Measurements from ENCODE around the gene THBD. TPM values are rescaled to one million over a fixed set of nuclear protein-coding genes. Genes with fewer than 3 reads are reported as not detected.
A peak's percentile ranks its signal among the peaks of the same experiment; 100 is the strongest.

The THBD gene
- polyA plus RNA-seq, 1 experiment, result 0.10 TPM

- CTCF ChIA-PET, result interaction anchor here (0.7 to 3.0 kb wide), 24 partner anchors 11 to 556 kb away, joined by 3 to 34 read pairs (median 4); partner anchors contain the start of gene NXT1
- no peak for DNase-seq (ENCODE audit: low read depth, low spot score)
Observed at GRCh38 chr20:23050076-23050838, 785 bp upstream of the THBD start.

DNA sequence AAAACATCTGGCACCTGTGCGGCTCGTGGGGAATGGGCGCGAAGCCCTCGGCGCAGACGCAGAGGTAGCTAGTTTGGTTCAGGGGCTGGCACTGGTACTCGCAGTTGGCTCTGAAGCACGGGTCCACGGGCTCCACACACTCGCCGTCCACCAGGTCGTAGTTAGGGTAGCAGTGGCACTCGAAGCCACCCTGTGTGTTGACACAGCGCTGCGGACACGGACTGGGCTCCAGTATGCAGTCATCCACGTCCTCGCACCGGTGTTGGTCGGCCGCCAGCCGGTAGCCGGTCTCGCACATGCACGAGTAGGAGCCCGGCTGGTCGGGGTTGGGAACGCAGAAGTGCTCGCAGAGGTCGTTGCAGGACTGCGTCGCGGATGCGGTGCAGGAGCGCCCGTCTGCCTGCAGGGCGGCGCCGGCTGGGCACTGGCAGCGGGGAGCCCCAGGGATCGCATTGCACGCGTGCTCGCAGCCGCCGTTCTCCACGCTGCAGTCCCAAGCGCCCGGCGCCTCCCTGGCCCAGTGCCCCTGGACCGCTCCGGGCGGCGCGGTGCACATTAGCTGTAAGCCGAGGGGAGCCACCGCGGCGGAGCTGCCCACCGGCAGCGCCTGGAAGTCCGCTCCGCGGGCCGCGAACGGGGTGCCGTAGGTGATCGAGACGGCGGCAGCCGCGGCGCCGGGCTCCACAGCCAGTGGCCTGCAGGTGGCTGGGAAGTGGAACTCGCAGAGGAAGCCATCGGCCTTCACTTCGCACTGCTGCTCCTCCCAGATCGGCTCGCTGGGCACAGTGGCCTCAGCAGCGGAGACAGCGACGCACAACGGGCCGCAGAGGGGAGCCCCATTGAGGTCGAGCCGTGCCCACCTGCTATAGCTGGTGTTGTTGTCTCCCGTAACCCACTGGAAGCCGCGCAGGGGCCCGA, 930 bp downstream of the THBD start:
- Histone ChIP-seq H3K4me3 (ENCODE audit: low read depth, low read length) (peak overlapping the region; percentile 34), H3K9me3 (ENCODE audit: control insufficient read depth, insufficient read depth, low read length) (peaks cover 9% of the 10 kb centered on the region; the same call in 1 of the 2 replicates), H3K27ac (ENCODE audit: low read depth, low read length) (no peak overlapping the region), H3K27me3 (ENCODE audit: control insufficient read depth, insufficient read depth, low read length) (peaks cover 63% of the 10 kb centered on the region)
- ChIA-PET CTCF (interaction anchor here (2.7 kb wide), 1 partner anchor 187 kb away, joined by 16 read pairs; no protein-coding TSS in a partner anchor), POLR2A (no interaction called here)
- TF ChIP-seq, protein P1, sequence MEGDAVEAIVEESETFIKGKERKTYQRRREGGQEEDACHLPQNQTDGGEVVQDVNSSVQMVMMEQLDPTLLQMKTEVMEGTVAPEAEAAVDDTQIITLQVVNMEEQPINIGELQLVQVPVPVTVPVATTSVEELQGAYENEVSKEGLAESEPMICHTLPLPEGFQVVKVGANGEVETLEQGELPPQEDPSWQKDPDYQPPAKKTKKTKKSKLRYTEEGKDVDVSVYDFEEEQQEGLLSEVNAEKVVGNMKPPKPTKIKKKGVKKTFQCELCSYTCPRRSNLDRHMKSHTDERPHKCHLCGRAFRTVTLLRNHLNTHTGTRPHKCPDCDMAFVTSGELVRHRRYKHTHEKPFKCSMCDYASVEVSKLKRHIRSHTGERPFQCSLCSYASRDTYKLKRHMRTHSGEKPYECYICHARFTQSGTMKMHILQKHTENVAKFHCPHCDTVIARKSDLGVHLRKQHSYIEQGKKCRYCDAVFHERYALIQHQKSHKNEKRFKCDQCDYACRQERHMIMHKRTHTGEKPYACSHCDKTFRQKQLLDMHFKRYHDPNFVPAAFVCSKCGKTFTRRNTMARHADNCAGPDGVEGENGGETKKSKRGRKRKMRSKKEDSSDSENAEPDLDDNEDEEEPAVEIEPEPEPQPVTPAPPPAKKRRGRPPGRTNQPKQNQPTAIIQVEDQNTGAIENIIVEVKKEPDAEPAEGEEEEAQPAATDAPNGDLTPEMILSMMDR (IDR thresholded peaks at IDR 0.05; ENCODE audit: low read depth, low read length), result peak; percentile 35; the same call in 1 of the 2 replicates
- DNase-seq (ENCODE audit: low read depth, low spot score), result no peak

More at GRCh38 chr20:23050076-23050838, 785 bp upstream of the THBD start:
- peaks cover 9% of the 10 kb centered on the region; the same call in 1 of the 2 replicates for H3K9me3 ChIP-seq (ENCODE audit: control insufficient read depth, insufficient read depth, low read length)
- peaks cover 64% of the 10 kb centered on the region for H3K27me3 ChIP-seq (ENCODE audit: control insufficient read depth, insufficient read depth, low read length)
- TF ChIP-seq, protein P1 (IDR thresholded peaks at IDR 0.05; ENCODE audit: low read depth, low read length), result no peak
- POLR2A ChIA-PET, result interaction anchor here (1.0 to 1.6 kb wide), 4 partner anchors 11 to 299 kb away, joined by 3 read pairs; no protein-coding TSS in a partner anchor
- peak overlapping the region; percentile 56 for H3K4me3 ChIP-seq (ENCODE audit: low read depth, low read length)
- no peak overlapping the region for H3K27ac ChIP-seq (ENCODE audit: low read depth, low read length)

GRCh38 chr20:23047738-23048214, 1.7 kb downstream of the THBD start:
- H3K4me3 ChIP-seq (ENCODE audit: low read depth, low read length), result no peak overlapping the region
- ChIA-PET POLR2A (no interaction called here), CTCF (interaction anchor here (1.0 to 1.5 kb wide), 2 partner anchors 15 to 293 kb away, joined by 3 to 4 read pairs; no protein-coding TSS in a partner anchor)
- H3K9me3 ChIP-seq (ENCODE audit: control insufficient read depth, insufficient read depth, low read length), result peaks cover 9% of the 10 kb centered on the region; the same call in 1 of the 2 replicates
- TF ChIP-seq, protein P1 (IDR thresholded peaks at IDR 0.05; ENCODE audit: low read depth, low read length), result no peak
- DNase-seq (ENCODE audit: low read depth, low spot score), result no peak
- H3K27me3 ChIP-seq (ENCODE audit: control insufficient read depth, insufficient read depth, low read length), result peaks cover 67% of the 10 kb centered on the region
- H3K27ac ChIP-seq (ENCODE audit: low read depth, low read length), result no peak overlapping the region

GRCh38 chr20:23047001-23047737, 2.3 kb downstream of the THBD start:
- H3K27ac ChIP-seq (ENCODE audit: low read depth, low read length), result no peak overlapping the region
- no peak overlapping the region for H3K4me3 ChIP-seq (ENCODE audit: low read depth, low read length)
- no peak for DNase-seq (ENCODE audit: low read depth, low spot score)
- H3K27me3 ChIP-seq (ENCODE audit: control insufficient read depth, insufficient read depth, low read length), result peaks cover 68% of the 10 kb centered on the region
- ChIA-PET CTCF (interaction anchor here (1.0 to 1.5 kb wide), 3 partner anchors 16 to 294 kb away, joined by 3 to 4 read pairs (median 3); no protein-coding TSS in a partner anchor), POLR2A (interaction anchor here (1.2 kb wide), 1 partner anchor 303 kb away, joined by 4 read pairs; the partner anchor contains the start of gene NXT1)
- H3K9me3 ChIP-seq (ENCODE audit: control insufficient read depth, insufficient read depth, low read length), result peaks cover 9% of the 10 kb centered on the region; the same call in 1 of the 2 replicates
- TF ChIP-seq, protein P1 (IDR thresholded peaks at IDR 0.05; ENCODE audit: low read depth, low read length), result no peak
